Upper lobe of right lung (tissue), 1 donor: ENCODE measurements around the gene ERC2. TPM values are rescaled to one million over a fixed set of nuclear protein-coding genes. Genes with fewer than 3 reads are reported as not detected.

Source experiments
- ATAC-seq: fragments of 200-7000 bp; cut with Tn5 transposase; one replicate; pipeline ENCODE4 v1.9.1; 2020; ENCODE audit warnings: mild to moderate bottlenecking, moderate library complexity
- DNase-seq: peaks from one replicate; pipeline ENCODE4 v3.0.0-alpha.2; 2020
- H3K27ac ChIP-seq: fragments of 200-600 bp; one replicate; pipeline ENCODE4 v1.8.0; 2022
- H3K27me3 ChIP-seq: fragments of 200-600 bp; one replicate; pipeline ENCODE4 v1.8.0; 2022; ENCODE audit warnings: mild to moderate bottlenecking
- H3K36me3 ChIP-seq: fragments of 200-600 bp; one replicate; pipeline ENCODE4 v1.8.0; 2022
- H3K4me1 ChIP-seq: fragments of 200-600 bp; one replicate; pipeline ENCODE4 v1.8.0; 2022
- H3K4me3 ChIP-seq: fragments of 200-600 bp; one replicate; pipeline ENCODE4 v1.8.0; 2022; ENCODE audit warnings: mild to moderate bottlenecking
- H3K9me3 ChIP-seq: fragments of 200-600 bp; one replicate; pipeline ENCODE4 v1.8.0; 2022
- CTCF ChIP-seq: fragments of 200-600 bp; IDR thresholded peaks from one replicate; pipeline ENCODE4 v1.8.0; 2022; ENCODE audit warnings: antibody characterized with exemption
- intact Hi-C: fragments of 100-400 bp; cut with DNase I; formaldehyde crosslinking; loops from one replicate; pipeline ENCODE4 v1.11.0; 2022
- total RNA-seq: library from RNA; stranded (reverse); fragmentation: NEBNext Ultra II Directional; extraction: Animal tissue kit (Norgen Biotek cat#: 25700); gene quantifications from one replicate; pipeline ENCODE4 v1.2.1, GENCODE V29; 2021
- donor health status: DM: no; HTN: yes; CAD: no; lungs with severe emphysema.

ERC2 gene
- total RNA-seq, 1 donor from 2014 or later, result 1.4 TPM

GRCh38 chr3:55863028-55863427 is 605.2 kb downstream of the ERC2 start:
- Histone ChIP-seq H3K27me3 (no peaks in the 10 kb centered on the region), H3K4me1 (no peaks in the 10 kb centered on the region), H3K36me3 (no peaks in the 10 kb centered on the region), H3K9me3 (no peaks in the 10 kb centered on the region), H3K27ac (no peak overlapping the region), H3K4me3 (no peak overlapping the region)
- no peak for ATAC-seq
- no peak for DNase-seq
- intact Hi-C loops, result no loop called here
- TF ChIP-seq CTCF, result no peak

GRCh38 chr3:55860049-55860721 is 608.1 kb downstream of the ERC2 start:
- Histone ChIP-seq H3K27ac (no peak overlapping the region), H3K4me3 (no peak overlapping the region), H3K4me1 (no peaks in the 10 kb centered on the region), H3K9me3 (no peaks in the 10 kb centered on the region), H3K27me3 (no peaks in the 10 kb centered on the region), H3K36me3 (no peaks in the 10 kb centered on the region)
- TF ChIP-seq CTCF, result no peak
- ATAC-seq (no peak), DNase-seq (no peak)
- intact Hi-C loops, result no loop called here

- no peak for ATAC-seq
- Histone ChIP-seq H3K4me3 (no peak overlapping the region), H3K27ac (no peak overlapping the region), H3K27me3 (no peaks in the 10 kb centered on the region), H3K9me3 (no peaks in the 10 kb centered on the region), H3K4me1 (no peaks in the 10 kb centered on the region), H3K36me3 (no peaks in the 10 kb centered on the region)
- intact Hi-C loops, result no loop called here
- no peak for TF ChIP-seq CTCF
- no peak for DNase-seq
Observed at GRCh38 chr3:55859305-55859704, 609.0 kb downstream of the ERC2 start.

GRCh38 chr3:55858727-55859126 is 609.5 kb downstream of the ERC2 start:
- no peak for TF ChIP-seq CTCF
- H3K27ac ChIP-seq, result no peak overlapping the region
- no peaks in the 10 kb centered on the region for H3K36me3 ChIP-seq
- intact Hi-C loops, result no loop called here
- ATAC-seq (no peak), DNase-seq (no peak)
- no peaks in the 10 kb centered on the region for H3K4me1 ChIP-seq
- H3K9me3 ChIP-seq, result no peaks in the 10 kb centered on the region
- no peaks in the 10 kb centered on the region for H3K27me3 ChIP-seq
- H3K4me3 ChIP-seq, result no peak overlapping the region

GRCh38 chr3:55858302-55858701 is 610.0 kb downstream of the ERC2 start:
- ATAC-seq (peak; percentile 45), DNase-seq (no peak)
- Histone ChIP-seq H3K4me3 (no peak overlapping the region), H3K27me3 (no peaks in the 10 kb centered on the region), H3K9me3 (no peaks in the 10 kb centered on the region), H3K4me1 (no peaks in the 10 kb centered on the region), H3K27ac (no peak overlapping the region), H3K36me3 (no peaks in the 10 kb centered on the region)
- no peak for TF ChIP-seq CTCF
- intact Hi-C loops, result no loop called here

- Histone ChIP-seq H3K4me1 (no peaks in the 10 kb centered on the region), H3K27ac (no peak overlapping the region), H3K36me3 (no peaks in the 10 kb centered on the region), H3K27me3 (no peaks in the 10 kb centered on the region), H3K9me3 (no peaks in the 10 kb centered on the region), H3K4me3 (no peak overlapping the region)
- intact Hi-C loops, result no loop called here
- no peak for TF ChIP-seq CTCF
- DNase-seq, result no peak
- ATAC-seq, result no peak
Observed at GRCh38 chr3:55857633-55858032, 610.6 kb downstream of the ERC2 start.
